GM15510 (cell line): ENCODE data around the gene F11R.

ENCODE experiments used
- POLR2A ChIP-seq: IDR thresholded peaks from 3 replicates; pipeline ENCODE4 v1.6.1; 2011; ENCODE audit warnings: borderline replicate concordance; ENCODE audit not compliant: insufficient read length; ENCODE audit errors: extremely low read depth

Gene F11R

GRCh38 chr1:160954158-160955104, 66.5 kb downstream of the F11R start, which contains the start of gene ITLN2:
Gene ITLN2, minus strand, starts transcription at chr1:160954809. Its CDS starts 68 bp downstream, at chr1:160954741.
- TF ChIP-seq POLR2A: no peak

DNA sequence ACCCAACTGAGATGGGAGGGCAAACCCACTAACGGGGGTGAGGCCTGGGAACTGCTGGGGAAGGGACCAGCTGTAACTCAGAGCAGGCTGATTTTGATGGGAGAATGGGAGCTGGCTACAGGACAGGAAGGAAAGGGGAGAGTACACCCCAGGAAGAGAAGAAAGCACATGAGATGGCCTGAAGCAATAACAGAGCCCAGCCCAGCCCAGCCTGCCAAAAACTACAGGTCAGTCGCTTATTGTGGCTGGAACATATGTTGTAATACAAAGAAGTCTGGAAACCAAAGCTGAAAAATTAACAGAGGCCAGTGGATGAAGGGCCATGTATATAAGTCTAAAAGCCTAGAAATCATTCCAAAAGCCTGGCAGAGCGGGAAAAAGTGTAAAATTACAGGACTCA, 67.9 kb downstream of the F11R start:
- no peak for TF ChIP-seq POLR2A

- TF ChIP-seq POLR2A: no peak
Measured at GRCh38 chr1:160952129-160952510, 68.8 kb downstream of the F11R start.

DNA sequence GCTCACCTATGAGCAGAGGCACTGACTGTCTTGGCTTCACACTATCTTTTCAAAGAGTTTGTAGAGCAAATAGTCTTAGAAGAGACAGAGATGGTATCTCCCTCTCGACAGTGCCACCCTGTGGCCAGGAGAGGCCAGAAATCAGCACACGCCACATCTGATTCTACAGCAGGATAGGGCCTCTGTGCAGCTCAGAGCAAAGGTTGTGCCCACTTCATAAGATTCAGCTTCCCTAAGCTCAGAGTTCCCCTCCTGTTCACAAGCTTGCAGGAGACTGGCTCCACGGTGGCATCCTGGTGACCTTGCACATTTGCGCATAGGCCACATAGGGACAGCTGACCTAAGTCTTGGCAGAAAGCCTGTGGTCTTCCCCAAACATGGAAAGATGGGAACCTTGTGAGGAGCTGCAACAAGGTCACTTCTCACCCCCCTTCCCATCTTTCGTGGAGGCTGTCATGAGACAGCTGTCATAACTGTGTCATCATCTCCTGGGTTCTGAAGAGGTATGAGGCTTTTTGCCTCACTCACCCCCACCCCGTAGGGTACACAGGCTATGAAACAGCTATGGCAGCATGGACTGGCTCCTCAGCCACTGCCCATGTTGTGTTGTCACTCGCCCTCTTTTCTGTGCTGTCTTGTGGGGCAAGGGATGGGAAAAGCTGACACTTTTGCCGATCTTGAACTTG, 69.4 kb downstream of the F11R start:
- TF ChIP-seq POLR2A: no peak

DNA sequence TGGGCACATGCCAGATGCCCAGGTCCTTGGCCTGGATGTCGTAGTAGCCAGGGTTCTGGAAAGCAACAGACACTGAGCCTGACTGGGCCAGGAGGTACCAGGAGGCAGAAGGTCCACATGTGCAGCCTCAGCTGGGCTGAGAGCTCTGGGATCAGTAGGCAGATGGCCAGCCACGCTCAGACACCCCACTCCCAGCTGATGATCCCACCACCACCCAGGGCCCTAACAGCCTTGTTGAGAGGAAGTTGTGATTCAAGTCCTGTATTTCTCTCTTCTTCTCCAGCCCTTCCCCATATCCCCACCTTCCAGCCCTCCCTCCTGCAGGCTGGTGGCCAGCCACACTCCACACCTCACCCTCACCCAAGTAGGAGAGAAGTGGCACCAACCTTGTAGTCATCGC, 70.3 kb downstream of the F11R start:
- no peak for TF ChIP-seq POLR2A

DNA sequence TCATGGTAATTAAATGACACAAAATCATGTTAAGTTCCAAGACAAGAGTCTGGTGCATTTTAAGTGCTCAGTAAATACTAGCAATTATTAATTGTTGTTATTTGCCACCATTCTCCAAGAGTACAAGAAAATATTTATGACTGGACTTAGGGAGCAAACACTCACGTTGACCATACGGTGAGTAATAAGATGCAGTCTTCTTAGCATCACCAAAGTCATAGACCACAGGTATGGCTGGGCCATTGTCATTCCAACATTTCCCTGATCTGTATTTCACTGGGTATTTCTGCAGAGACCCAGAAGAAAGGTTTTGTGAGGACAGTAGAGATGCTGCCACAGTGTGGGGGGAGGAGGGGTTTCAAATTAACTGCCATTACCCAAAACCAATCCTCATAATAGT, 71.1 kb downstream of the F11R start:
- TF ChIP-seq POLR2A: no peak
